Measurements from ENCODE around the gene LAMA2. TPM values are rescaled to one million over a fixed set of nuclear protein-coding genes. Genes with fewer than 3 reads are reported as not detected.

LAMA2 gene
- total and polyA plus RNA-seq, 2 of the 8 experiments (the other 6 are each of a cell fraction or from before 2014, with no cell fraction given), result 1.3 to 3.8 TPM

DNA sequence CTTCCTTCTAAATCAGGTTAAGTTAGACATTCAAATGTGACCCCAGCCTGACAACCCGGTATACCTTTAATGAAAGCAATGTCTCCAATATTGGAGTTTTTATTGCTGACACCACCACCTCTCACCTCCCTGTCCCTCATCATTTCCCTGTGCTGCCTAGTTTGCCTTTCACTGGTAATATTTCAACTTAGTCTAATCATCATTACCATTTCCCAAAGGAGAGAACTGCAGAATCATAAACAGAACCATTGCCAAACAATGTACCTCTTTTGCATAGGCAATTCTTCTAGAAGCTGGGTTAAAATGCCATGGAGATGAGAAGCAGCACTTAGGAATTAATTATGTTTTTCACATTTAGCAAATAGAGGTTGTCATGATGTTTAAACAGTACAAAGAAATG is 370.3 kb downstream of the LAMA2 start (continued):
- TF ChIP-seq, protein P1, sequence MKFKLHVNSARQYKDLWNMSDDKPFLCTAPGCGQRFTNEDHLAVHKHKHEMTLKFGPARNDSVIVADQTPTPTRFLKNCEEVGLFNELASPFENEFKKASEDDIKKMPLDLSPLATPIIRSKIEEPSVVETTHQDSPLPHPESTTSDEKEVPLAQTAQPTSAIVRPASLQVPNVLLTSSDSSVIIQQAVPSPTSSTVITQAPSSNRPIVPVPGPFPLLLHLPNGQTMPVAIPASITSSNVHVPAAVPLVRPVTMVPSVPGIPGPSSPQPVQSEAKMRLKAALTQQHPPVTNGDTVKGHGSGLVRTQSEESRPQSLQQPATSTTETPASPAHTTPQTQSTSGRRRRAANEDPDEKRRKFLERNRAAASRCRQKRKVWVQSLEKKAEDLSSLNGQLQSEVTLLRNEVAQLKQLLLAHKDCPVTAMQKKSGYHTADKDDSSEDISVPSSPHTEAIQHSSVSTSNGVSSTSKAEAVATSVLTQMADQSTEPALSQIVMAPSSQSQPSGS (IDR thresholded peaks at IDR 0.05; ENCODE audit: low read length), result no peak
- no peak for TF ChIP-seq FOSL1 (IDR thresholded peaks at IDR 0.05; ENCODE audit: insufficient read depth, low read depth, low read length)
- no peak for TF ChIP-seq PHF8 (conservative IDR thresholded peaks at IDR 0.05; ENCODE audit: low read depth, low read length)
